Colon (tissue), 2 donors: ENCODE measurements around the gene CATSPER4.

Experiments
- FAIRE-seq: peaks from 2 replicates; lab custom pipeline; 2012; peaks lifted over from hg19 to GRCh38; lab: Jason Lieb, UNC
- donor health status: control.
- donor health status: control.

The CATSPER4 gene

DNA sequence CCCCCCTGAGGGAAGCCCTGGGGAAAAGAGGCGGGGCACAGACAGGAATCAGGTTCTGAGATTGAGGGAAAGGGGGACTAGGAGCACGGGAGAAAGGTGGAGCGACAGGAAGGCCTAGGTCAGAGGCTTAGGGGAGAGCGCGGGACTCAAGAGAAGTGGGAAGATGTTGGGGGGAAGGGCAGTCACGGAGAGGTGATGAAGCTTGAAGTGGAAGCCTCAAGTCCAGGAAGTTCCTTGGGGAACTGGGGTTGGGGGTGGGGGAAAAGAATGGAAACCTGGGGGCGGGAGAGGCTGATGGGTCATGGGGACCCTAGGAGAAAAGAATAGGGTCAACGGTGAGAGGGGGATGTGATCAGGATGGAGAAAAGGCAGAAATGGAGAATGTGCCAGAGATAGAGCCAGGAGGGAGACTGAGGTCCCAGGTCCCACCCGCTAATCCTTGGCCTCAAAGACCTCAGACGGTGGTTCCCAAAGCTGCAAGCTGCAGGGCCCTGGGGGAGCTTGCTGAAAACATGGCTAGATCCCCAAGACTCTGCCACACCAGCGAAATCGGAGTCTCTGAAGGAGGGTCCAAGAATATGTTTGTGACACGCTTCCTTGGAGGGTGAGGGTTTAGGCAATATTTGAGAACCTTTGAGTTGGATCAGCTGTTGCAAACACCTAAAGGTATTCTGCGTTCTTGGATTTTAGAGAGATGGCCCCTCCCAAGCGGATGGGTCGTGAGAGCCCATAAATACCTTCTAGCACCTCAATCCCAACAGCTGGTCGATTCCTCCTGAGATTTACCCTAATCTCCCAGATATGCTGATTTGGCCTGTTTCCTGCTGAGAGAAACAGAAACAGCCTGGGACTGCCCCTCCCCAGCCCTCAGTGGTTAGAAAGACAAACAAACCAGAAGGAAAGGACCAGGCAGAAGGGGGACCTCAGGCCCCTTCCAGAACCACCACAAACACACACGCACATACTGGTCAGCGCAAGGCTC is 25.2 kb upstream of the CATSPER4 start:
- no peak for FAIRE-seq

DNA sequence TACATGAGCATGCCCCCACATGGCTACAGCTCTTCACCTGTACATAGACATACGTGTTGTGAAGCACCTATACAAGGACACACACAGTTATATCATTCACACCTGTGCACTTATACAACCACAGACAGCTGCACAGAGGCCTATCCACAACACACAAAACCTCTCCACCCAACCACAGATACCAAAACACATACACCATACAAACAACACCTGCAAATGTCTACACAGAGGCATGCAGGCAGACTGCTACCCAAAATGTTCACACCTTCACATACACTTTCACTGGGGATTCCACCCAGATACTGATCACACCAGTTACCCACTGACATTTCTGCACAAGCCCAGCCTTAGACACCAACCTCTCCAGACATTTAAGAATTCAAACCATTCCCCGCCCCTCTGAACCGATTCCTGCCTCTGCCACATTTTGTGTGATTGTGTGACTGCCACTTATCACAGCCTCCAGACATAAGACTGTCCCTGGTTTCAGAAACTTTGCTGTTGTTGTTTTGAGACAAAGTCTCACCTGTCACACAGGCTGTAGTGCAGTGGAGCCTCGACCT is 23.6 kb upstream of the CATSPER4 start:
- FAIRE-seq, result no peak

DNA sequence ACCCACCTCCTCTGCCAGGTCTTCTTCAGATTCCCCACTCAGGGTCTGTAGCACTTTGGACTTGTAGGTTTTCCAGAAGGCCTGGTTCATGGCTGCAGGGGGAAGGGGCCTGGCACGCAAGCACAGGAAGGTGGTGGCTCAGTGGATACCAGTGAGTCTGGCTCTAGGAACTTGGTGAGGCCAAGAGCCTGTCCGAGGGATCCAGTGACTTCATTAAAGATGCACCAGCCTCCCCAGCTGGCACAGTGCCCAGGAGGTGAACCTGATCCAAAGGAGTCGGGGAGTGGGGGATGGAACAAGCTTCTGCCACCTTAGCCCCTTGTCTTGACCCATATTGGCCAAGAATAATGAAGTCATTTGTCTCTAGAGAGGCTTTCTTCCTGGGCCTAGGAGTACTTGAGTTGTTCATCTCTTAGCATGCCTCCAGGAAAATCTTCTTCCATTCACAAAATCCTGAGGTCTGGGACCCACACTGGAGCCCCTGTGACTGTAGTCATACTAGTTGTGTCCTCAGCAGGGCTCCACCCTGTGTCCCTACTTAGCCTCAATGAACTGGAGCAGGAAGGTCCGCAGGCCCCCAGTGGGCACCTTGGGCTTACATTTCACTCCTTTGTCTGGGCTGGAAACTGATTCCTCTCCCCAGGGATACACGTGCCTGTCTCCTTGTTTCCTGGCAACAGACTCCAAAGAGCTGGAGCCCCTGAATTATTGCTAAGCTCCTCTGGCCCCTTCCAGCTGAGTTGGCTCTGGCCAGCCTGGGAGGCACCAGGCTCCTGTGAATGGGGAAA is 21.8 kb upstream of the CATSPER4 start, which contains the start of gene C1orf232:
Gene C1orf232, minus strand, starts transcription at position 554 of the 788 bp plus-strand sequence. Its CDS starts 464 bp downstream, at position 90.
- no peak for FAIRE-seq

- no peak for FAIRE-seq
Observed at GRCh38 chr1:26169198-26169554, 21.2 kb upstream of the CATSPER4 start.

- FAIRE-seq, result no peak
Observed at GRCh38 chr1:26169669-26170471, 20.5 kb upstream of the CATSPER4 start, which contains the start of gene ZNF593. TSS of gene ZNF593 (plus strand) at chr1:26169908. CDS start at chr1:26169984, 76 bp downstream.

DNA sequence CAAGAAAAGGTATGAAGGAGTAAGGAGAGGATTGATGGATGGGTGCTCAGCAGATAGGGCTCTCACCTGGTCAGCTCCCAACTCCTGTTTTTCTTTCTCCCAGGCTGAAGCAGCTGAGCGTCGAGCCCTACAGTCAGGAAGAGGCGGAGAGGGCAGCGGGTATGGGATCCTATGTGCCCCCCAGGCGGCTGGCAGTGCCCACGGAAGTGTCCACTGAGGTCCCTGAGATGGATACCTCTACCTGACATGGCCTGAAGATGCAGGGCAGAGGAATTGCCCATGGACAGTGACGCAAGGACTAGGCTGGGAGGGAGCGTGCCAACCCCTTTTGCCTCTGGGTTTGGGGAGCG is 20.0 kb upstream of the CATSPER4 start:
- FAIRE-seq, result no peak

DNA sequence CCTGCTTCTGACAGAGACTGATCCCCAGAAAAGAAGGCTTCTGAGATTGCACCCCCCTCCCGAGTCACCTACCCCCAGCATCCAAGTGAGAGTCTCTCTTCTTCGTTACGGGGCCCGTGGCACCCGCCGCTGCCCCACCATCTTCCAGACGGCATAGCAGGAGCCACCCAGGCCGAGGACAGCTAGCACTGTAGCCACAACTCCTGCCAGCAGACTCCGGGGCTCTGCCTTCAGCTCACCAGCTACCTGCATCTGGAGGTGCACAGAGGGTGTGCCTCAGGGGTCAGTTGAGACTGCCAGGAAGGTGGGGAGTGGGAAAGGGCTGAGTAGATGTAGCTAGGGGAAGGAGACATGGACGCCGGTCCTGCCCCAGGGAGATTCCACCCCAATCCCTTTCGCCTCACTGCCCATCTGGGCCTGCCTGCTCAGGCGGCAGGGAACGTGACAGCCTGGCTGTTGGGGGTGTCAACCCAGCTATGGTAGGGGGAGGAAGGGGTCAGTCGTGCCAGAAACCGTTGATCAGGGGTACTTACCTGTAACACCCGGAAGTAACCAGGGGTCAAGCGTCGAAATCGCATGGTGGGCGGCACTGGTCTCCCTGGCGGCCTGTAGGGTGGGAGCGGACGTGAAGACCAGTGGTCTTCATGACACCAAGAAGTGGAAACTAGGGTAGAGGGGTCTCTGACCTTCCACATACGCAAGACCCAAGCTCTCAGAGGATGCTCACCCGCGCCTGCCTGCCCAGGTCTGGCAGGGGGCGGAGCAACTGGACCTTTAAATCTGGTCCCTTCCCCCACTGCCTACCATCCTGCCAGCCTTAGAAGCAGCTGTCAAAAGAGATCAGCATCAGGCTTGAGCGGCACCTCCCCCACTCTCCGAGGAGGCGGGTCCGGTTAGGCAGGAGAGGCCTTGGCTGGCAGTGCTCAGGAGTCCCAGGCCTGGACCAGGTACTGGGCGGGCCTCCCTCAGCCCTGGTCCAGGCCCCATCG is 19.0 kb upstream of the CATSPER4 start, which contains the start of gene ZNF593OS:
Gene ZNF593OS, minus strand, starts transcription at position 749 of the 989 bp plus-strand sequence. Its CDS starts 171 bp downstream, at position 578.
- no peak for FAIRE-seq

GRCh38 chr1:26175346-26175745 is 15.1 kb upstream of the CATSPER4 start:
- FAIRE-seq, result no peak

DNA sequence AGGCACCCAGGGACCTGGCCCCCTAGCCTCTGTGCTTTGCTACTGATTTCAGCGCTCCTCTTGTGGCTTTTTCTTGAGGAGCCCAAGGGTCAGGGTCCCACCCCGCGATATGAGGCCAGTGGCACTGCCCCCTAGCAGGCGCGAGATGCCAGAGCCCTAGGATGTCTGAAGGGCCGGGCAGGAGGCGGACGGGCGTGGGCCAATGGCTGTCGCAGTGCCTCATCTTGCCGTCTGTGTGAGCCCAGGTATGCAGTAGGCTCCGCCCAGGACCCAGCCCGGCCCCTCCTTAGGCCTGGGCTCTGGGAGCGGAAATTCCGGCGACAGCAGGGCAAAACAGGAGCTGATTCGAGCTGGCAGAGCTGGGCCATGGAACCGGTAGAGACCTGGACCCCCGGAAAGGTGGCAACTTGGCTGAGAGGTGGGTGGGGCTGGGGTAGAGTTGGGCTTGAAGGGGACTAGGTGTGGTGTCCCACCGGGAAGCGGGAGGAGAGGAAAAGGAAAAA is 13.2 kb upstream of the CATSPER4 start, which contains the start of gene CNKSR1:
Gene CNKSR1, plus strand, starts transcription at position 310 of the 503 bp plus-strand sequence. Its CDS starts 57 bp downstream, at position 367.
- FAIRE-seq, result no peak

DNA sequence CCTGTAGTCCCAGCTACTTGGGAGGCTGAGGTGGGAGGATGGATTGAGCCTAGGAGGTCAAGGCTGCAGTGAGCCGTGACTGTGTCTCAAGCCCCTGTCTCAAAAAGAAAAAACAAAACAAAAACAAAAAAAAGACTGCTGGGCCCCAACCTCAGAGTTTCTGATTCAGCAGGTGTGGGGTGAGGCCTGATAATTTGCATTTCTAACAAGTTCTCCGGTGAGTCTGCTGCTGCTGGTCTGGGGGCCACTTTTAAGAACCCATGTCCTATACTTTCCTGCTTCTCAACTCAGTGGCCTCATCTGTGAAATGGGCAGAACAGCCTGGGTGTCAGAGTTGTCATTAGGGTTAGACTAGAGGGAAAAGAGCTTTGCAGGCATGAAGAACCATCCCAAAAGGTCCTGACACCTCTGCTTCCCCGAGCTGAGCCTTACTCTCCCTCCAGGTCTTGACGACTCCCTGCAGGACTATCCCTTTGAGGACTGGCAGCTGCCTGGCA is 10.3 kb upstream of the CATSPER4 start:
- FAIRE-seq, result no peak

GRCh38 chr1:26181586-26182382 is 8.6 kb upstream of the CATSPER4 start:
- FAIRE-seq, result no peak

DNA sequence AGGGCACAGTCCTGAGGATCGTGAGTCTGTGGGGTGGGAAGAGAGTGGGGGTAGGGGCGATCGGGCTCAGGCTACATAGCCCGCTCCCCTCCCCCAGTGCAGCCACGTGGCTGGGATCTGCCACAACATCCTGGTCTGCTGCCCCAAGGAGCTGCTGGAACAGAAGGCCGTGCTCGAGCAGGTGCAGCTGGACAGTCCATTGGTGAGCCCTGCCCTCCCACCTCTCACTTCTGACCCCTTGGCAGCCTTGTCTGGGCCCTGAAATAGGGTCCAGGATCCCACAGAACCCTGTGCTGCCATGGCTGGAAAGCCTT is 8.1 kb upstream of the CATSPER4 start:
- no peak for FAIRE-seq

DNA sequence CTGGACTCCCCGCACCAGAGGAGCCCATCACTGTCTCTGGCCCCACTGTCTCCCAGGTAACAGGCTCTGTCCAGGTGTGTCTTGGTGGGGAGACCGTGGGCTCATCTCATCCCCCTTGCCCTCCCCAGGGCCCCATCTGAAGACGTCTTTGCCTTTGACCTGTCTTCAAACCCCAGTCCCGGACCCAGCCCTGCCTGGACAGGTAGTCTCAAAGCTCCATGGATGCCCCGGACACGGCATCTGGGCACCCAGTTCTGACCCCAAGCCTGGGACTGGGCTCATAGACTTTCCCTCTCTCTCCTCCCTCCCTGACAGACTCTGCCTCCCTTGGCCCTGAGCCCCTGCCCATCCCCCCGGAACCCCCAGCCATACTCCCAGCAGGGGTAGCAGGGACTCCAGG is 6.3 kb upstream of the CATSPER4 start:
- FAIRE-seq, result no peak

DNA sequence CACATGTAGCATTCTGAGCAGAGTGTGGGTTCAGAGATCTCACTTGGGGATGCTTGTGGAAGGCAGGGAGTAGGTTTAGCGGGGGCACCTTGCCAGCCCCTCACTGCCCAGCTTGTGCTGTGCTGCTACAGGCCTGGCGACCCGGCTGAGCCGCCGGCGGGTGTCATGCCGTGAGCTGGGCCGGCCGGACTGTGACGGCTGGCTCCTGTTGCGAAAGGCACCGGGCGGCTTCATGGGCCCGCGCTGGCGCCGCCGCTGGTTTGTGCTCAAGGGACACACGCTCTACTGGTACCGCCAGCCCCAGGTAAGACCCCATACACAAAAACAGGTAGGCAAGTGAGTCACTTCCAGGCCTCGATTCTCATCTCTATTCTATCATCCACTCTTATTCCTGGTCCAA is 5.5 kb upstream of the CATSPER4 start:
- FAIRE-seq, result no peak

GRCh38 chr1:26187882-26188281 is 2.5 kb upstream of the CATSPER4 start:
- FAIRE-seq, result no peak

GRCh38 chr1:26188477-26188876 is 1.9 kb upstream of the CATSPER4 start:
- FAIRE-seq, result no peak

GRCh38 chr1:26189331-26189730 is 1.1 kb upstream of the CATSPER4 start:
- no peak for FAIRE-seq

DNA sequence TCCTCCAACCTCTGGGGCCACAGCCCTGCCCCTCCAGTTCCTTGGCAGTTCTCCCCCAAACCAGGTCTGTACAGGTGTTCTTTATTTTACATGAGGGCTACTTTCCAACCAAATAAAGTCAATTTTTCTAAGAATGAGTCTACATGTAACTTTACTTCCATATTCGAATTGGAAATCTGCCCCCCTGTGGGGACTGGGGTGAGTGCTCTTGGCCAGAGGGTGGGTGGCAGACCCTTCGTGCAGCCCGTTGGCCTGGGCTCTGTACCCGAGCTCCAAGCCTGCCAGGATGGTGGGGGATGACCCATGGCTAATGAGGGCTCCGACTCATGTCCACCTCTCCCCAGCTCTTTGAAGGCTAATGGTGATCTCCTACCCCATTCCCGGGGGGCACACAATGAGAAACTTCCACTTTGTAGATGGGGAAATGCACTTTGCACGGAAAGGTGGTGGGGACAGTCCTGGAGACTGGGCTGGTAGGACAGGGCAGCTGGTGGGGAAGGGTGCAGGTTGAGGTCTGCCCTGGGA is 589 bp upstream of the CATSPER4 start:
- no peak for FAIRE-seq

DNA sequence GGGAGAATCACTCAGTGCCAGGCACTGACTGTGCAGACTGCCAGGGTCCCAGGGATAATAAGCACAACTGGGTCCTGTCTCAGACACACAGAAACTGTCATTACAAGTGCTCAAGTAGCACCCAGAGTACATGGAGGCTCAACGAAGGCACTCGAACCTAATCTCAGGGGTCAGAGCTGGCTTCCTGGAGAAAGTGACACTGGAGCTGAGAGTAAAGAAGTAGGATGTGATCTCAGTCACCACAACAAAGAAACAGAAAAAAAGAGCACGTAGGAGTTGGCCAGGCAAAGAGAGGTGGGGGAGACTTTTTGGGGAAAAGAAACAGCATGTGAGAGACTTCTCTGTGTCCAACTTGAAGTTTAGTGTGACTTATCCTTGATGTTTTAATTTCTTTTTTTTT is 1.3 kb downstream of the CATSPER4 start:
- no peak for FAIRE-seq
